ENCODE results near the gene HOXD9.

- TF ChIP-seq CTCF (IDR thresholded peaks at IDR 0.05) = no peak
- no peak for TF ChIP-seq POLR2AphosphoS5 (IDR thresholded peaks at IDR 0.05; ENCODE audit: insufficient read depth in 1 of 2, low read depth in 1 of 2)
Observed at GRCh38 chr2:176083796-176084261, 38.7 kb upstream of the HOXD9 start, which contains the start of gene EVX2.
